ENCODE results near the gene KLHDC10.
"Not testable (repeated sequence)": the region's sequence is repeated elsewhere in the genome, so short reads cannot be mapped to it uniquely, and the experiment has no call there.

Gene KLHDC10

DNA sequence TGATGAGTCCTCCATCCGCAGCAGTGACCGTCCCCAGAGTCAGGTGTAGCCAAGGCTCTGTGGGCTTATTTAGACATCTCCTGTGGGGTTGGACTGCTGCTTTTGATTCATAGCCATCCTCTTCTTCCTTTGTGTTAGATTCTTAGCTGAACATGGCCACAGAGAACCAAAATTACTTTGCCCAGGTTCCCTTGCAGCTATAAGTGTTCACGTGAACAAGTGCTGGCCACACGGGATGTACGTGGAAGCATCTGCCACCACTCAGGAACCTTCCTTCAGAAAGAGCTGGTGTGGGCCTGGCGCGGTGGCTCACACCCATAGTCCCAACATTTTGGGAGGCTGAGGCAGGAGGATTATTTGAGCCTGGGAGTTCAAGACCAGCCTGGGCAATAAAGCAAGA lies 85.8 kb downstream of the KLHDC10 start:
- no peak for DNase-seq (ENCODE audit: low spot score)

DNA sequence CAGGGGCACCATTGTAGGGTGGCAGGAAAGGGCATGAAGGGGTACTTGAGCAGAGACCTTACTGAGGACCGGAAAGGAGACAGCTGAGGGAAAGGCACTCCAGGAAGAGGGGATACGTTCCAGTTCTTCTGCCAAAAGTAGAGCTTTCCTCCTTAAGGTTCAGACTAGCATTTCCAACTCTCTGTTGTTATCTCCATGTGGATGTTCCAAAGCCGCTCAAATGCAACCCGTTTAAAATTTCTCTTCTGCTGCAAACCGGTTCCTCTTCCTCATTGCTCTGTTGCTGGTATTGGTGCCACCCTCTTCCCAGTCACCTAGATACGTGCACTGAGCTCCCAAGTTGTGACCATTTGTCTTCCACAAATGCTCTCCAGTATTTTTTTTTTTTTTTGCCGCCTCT lies 87.4 kb downstream of the KLHDC10 start:
- no peak for DNase-seq (ENCODE audit: low spot score)

DNA sequence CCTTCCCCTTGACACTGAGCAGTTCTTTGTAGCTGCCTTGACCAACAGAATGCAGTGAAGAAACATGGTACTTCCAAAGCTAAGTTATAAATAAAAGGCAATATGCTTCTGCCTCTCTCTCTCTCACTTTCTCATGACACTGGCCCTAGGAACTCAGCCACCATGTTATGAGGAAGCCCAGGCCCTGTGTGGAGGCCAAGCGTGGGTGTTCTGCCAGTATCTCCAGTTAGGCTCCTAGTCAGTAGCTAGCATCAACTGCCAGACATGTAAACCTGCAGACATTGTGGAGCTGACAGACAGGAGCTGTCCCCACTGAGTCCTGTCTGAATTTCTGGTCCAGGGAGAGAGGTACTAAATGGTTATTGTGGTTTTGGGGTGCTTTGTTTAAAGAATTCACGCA lies 89.7 kb downstream of the KLHDC10 start:
- DNase-seq (ENCODE audit: low spot score), result no peak

DNA sequence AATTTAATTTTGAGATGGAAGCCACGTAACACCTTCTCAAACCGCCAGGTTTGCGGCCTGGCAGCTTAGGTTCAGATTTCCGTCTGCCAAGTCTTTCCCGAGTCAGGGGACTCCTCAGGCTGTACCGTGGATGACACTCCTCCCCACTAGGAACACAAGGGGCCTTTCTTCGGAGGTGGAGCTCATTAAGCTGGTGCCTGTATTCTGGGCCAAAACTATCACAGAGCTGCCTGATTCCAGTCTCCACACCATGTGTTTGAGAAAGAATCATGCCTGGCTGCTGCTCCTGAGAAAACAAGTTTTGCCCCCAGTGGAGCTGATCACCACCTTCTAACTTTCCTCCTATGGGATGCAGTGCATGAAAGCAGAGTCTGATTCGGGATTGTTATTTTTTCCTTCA lies 90.1 kb downstream of the KLHDC10 start:
- DNase-seq (ENCODE audit: low spot score), result no peak

DNA sequence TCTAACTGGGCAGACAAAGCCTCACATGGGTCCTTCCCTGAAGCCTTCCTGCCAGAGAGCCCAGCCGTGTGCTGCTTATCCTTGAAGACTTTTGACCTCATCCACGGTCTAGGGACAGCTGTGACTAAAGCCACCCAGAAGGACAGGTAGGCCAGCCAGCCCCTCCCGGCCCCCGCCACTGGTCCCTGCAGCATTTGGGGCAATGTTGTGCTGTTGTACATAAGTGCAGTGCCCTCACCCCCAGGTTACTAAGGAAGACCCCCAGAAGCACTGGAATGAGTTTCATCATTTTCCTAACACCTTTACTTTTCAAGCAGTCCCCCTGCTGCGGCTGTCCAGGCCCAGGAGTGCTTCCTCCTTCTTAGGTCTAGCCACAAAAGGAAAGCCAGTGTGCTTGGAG lies 91.9 kb downstream of the KLHDC10 start:
- DNase-seq (ENCODE audit: low spot score), result no peak

DNA sequence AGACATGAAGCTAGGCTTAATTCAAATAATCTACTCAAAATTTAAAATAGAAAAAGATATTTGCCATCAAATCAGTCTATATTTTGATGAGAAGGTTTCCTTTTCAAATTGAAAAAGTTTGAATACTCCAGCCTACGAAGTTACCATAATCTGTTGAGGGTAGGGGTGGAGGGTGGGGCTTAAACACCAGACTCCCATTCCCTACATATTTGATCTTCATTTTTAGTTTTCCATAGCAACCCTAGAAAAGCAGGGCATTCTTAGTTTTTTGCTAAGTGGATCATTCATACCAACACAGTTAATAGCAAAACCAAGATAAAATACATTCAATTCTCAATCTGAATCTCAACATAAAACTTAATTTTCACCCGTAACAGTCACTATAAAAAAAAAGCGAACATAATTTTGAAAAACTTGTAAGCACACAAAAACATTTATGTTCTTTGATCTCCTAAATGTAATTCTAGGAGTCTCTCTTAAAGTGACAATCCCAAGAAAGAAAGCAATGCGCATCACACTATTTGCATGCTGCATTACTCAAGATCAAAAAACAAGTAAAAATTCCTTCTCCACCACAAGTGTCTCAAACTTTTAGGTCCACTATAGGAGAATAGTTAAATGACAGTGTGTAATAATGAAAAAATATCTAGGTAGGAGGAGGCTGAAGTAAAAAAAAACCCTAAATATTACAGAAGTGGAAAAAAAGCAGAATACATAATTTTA lies 104.1 kb downstream of the KLHDC10 start:
- no peak for DNase-seq (ENCODE audit: low spot score)

DNA sequence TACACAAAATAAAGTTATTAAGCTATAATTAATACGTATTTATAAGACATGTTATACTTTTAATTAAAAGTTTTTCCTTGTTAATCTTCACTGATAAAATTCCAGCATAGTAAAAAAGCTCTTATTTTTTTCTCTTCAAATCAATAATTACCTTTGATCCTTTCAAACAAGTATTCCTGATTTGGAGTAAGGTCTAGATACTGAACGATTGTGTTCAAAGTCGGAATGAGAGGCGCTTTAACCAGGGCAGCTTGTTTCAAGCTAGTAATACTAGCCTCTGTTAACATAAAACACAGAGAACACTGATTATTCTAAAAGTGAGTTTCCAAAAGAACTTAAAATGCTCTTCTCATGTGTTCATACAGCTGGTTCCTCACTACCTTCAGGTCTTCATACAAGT lies 107.9 kb downstream of the KLHDC10 start:
- DNase-seq (ENCODE audit: low spot score), result no peak

DNA sequence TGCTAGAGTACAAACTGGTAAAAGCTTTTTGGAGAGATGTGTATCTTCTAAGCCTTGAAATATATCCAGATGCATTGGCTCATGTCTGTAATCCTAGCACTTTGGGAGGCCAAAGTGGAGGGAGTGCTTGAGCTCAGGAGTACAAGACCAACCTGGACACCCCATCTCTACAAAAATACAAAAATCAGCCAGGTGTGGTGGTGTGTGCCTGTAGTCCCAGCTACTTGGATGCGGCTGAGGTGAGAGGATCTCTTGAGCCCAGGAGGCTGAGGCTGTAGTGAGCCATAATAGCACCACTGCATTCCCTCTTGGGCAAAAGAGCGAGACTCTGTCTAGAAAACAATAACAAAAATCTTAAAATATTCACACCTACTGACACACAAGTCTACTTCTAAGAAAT lies 109.3 kb downstream of the KLHDC10 start:
- DNase-seq (ENCODE audit: low spot score), result no peak

DNA sequence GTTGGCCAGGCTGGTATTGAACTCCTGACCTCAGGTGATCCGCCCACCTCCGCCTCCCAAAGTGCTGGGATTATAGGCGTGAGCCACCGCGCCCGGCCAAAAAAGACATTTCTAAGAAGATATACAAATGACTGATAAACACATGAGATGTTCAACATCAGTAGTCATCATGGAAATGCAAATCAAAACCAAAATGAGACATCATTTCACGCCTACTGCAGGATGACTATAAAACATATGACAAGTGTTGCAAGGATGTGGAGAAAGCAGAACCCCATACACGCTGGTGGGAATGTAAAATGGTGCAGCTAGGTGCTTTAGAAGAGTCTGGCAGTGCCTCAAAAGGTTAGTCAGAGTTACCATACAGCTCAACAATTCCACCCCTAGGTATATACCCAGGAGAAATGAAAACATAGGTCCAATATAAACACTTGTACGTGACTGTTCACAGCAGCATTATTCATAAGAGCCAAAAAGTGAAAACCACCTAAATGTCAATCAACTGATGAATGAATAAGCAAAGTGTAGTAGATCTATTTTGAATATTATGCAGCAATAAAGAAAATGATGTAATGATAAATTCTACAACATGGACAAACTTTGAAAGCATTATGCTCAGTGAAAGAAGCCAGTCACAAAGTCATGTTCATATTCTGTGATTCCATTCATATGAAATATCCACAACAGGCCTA lies 110.4 kb downstream of the KLHDC10 start:
- DNase-seq (ENCODE audit: low spot score), result no peak

DNA sequence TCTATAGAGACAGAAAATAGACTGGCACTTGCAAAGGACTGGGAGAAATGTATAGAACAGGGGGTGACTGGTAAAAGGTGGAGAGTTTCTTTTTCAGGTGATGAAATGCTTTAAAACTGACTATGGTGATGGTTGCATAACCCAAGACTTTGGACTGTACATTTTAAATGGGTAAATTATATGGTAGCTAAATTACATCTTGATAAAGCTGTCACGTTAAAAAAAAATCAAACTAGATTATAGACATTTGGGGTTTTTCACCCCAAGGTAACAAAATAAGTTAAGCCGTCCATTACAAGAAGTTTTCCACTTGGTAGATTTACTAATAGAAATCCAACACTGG lies 110.9 kb downstream of the KLHDC10 start:
- no peak for DNase-seq (ENCODE audit: low spot score)

DNA sequence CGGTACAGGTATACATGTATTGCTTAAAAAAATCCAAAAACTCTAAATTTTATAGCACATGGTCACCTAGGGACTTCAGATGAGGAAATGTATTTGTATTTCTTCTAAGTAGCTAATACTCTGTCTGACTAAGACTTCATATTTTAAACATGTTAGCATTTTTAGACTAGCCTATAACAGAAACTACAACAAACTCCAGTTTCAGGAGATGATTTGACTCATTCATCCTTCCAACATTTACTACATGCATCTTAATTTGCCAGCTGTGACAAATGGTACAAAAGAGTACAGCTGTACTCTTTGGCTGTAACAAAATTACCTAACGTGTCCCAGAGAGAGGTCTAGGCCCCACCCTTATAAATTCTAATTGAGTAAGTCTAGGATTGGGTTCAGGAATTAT lies 112.7 kb downstream of the KLHDC10 start:
- no peak for DNase-seq (ENCODE audit: low spot score)

DNA sequence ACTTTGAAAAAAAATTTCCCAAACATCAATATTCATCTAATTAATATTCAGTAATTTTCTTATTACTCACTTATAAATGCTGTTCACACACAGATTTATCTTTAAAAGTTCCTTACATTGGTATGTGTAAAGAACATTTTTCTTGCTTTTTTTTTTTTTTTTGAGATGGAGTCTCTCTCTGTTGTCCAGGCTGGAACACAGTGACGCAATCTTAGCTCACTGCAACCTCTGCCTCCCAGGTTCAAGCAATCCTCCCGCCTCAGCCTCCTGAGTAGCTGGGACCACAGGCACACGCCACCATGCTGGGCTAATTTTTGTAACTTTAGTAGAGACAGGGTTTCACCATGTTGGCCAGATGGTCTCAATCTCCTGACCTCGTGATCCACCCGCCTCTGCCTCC lies 114.0 kb downstream of the KLHDC10 start:
- DNase-seq (ENCODE audit: low spot score), result not testable (repeated sequence)

All from CD4-positive, alpha-beta T cell treated with Interleukin-6 at 100 ng/mL for 8 hours (primary cell).